ENCODE measurements around the gene CLDN7. TPM values are rescaled to one million over a fixed set of nuclear protein-coding genes. Genes with fewer than 3 reads are reported as not detected.

The CLDN7 gene
- total RNA-seq, 4 donors from 2014 or later: 571 to 1,162 (median 940) TPM

DNA sequence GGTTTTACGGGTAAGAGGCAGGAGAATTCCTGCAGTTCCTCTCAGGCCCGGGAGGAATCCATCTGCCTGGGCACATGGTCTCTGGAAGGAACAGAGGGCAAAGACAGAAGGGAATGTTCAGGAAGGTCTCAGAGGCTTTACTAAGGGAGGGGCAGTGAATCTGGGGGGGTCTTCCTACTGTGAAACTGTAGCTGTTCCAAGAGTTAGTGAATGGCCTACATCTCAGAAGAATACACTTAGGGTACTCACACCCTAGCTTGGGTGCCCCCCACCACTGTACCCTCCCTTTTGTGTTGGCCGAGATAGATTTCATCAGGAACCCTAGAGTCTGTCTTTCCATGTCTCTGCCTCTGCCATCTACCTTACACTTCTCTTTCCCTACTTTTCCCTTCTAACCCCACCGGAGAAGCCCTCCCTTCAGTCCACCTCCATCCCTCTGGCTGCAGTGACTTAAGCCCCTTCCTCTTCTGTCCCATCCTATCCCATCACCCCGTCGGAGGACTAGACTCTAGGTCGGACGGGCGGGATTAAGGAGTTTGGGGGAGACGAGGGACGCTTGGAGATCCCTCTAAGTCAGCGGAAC, 43.0 kb downstream of the CLDN7 start:
- TF ChIP-seq POLR2A (IDR thresholded peaks at IDR 0.05) (no peak), EP300 (IDR thresholded peaks at IDR 0.05; ENCODE audit: low read depth) (no peak), POLR2AphosphoS5 (IDR thresholded peaks at IDR 0.05) (no peak)
- TF ChIP-seq, protein P1, sequence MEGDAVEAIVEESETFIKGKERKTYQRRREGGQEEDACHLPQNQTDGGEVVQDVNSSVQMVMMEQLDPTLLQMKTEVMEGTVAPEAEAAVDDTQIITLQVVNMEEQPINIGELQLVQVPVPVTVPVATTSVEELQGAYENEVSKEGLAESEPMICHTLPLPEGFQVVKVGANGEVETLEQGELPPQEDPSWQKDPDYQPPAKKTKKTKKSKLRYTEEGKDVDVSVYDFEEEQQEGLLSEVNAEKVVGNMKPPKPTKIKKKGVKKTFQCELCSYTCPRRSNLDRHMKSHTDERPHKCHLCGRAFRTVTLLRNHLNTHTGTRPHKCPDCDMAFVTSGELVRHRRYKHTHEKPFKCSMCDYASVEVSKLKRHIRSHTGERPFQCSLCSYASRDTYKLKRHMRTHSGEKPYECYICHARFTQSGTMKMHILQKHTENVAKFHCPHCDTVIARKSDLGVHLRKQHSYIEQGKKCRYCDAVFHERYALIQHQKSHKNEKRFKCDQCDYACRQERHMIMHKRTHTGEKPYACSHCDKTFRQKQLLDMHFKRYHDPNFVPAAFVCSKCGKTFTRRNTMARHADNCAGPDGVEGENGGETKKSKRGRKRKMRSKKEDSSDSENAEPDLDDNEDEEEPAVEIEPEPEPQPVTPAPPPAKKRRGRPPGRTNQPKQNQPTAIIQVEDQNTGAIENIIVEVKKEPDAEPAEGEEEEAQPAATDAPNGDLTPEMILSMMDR (IDR thresholded peaks at IDR 0.05): no peak
- no peak for DNase-seq
- intact Hi-C loops (cut with DNase I; ENCODE audit: low total_unique reads): no loop called here
- no peaks in the 10 kb centered on the region for H3K27me3 ChIP-seq
- H3K4me3 ChIP-seq: peak overlapping the region; percentile 87 to 100 (median 96)
- in situ Hi-C loops (cut with MboI; ENCODE audit: low pct_ligation_motif_present in 1 of 4, low pct_unique_long_range_greater_than_20kb in 1 of 4, low sequenced_read_pairs in 3 of 4): loop anchor here in 1 of 4 donors (10.0 kb wide), 1 partner anchor 175 kb away; the partner anchor contains the start of gene SLC16A11
- H3K9me3 ChIP-seq: no peaks in the 10 kb centered on the region
- H3K36me3 ChIP-seq: peaks cover 0 to 11% (median 3%) of the 10 kb centered on the region in 4 donors
- H3K27ac ChIP-seq: peak overlapping the region; percentile 100
- WGBS, 2 donors (ENCODE audit: low coverage in 1 of 2): 16 to 73% methylated on average over 2 to 12 of the region's 12 CpGs
- H3K4me1 ChIP-seq: peaks cover 30 to 65% (median 58%) of the 10 kb centered on the region in 4 donors

DNA sequence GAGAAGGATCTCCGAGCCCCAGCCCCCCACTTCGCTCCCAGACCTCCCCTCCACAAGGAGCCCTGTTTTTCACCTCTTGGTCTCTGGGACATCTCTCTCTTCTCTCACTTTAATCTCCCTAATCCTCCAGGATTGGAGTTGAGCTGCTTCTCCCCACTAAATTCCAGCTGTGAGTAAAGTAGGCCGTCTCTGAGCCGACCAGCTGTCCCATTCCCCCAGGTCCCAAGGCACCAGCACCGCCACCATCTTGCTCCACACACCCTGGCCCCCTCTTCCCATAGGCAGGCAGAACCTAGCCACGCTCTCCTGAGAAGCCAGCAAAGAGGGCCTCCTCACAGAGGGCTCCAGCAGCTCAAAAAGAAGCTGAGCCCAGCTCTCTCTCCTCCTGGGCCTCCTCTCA, 43.5 kb downstream of the CLDN7 start:
- H3K36me3 ChIP-seq: peaks cover 0 to 6% (median under 1%) of the 10 kb centered on the region in 4 donors
- no peaks in the 10 kb centered on the region for H3K9me3 ChIP-seq
- no peak for DNase-seq
- H3K4me3 ChIP-seq: no peak overlapping the region
- WGBS, 2 donors (ENCODE audit: low coverage in 1 of 2): 72% methylated on average over 6 of the region's 6 CpGs; no CpG with 5 or more reads in 1 of the 2 donors
- no peaks in the 10 kb centered on the region for H3K27me3 ChIP-seq
- no peak for TF ChIP-seq POLR2A (IDR thresholded peaks at IDR 0.05)
- TF ChIP-seq, protein P1 (IDR thresholded peaks at IDR 0.05): no peak
- TF ChIP-seq POLR2AphosphoS5 (IDR thresholded peaks at IDR 0.05): no peak
- TF ChIP-seq EP300 (IDR thresholded peaks at IDR 0.05; ENCODE audit: low read depth): no peak
- H3K27ac ChIP-seq: peak overlapping the region; percentile 100
- H3K4me1 ChIP-seq: peaks cover 32 to 69% (median 61%) of the 10 kb centered on the region in 4 donors
- intact Hi-C loops (cut with DNase I; ENCODE audit: low total_unique reads) (no loop called here), in situ Hi-C loops (cut with MboI; ENCODE audit: low pct_ligation_motif_present in 1 of 4, low pct_unique_long_range_greater_than_20kb in 1 of 4, low sequenced_read_pairs in 3 of 4) (loop anchor here in 1 of 4 donors (10.0 kb wide), 1 partner anchor 174 kb away; the partner anchor contains the start of gene SLC16A11)

DNA sequence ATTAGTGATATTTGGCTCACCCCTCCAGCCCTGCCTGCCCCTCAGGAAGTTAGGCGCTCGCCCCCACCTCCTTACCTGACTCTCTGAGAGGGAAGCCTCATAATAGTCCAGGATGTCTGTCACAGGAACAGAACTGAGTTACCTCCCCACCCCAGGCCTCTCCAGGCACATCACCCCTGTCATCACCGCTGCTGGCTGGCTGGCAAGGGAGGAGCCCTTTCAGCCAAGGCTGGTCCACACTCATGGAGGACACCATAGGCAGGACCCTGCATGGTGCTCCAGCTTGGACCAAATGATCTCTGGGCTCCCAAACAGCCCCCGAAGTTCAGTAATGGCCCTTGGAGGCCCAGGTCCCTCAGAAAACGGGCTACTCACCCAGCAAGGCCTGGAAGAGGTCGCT, 44.1 kb downstream of the CLDN7 start:
- H3K4me1 ChIP-seq: peaks cover 34 to 73% (median 63%) of the 10 kb centered on the region in 4 donors
- intact Hi-C loops (cut with DNase I; ENCODE audit: low total_unique reads): no loop called here
- no peaks in the 10 kb centered on the region for H3K36me3 ChIP-seq
- peak overlapping the region; percentile 79 to 100 (median 92) for H3K27ac ChIP-seq
- 77% methylated on average over 6 of the region's 6 CpGs; no CpG with 5 or more reads in 1 of the 2 donors for WGBS, 2 donors (ENCODE audit: low coverage in 1 of 2)
- DNase-seq: no peak
- in situ Hi-C loops (cut with MboI; ENCODE audit: low pct_ligation_motif_present in 1 of 4, low pct_unique_long_range_greater_than_20kb in 1 of 4, low sequenced_read_pairs in 3 of 4): loop anchor here in 1 of 4 donors (10.0 kb wide), 1 partner anchor 173 kb away; the partner anchor contains the start of gene SLC16A11
- H3K9me3 ChIP-seq: no peaks in the 10 kb centered on the region
- no peaks in the 10 kb centered on the region for H3K27me3 ChIP-seq
- peak overlapping the region in 1 of 4 donors; percentile 48 for H3K4me3 ChIP-seq
- TF ChIP-seq, protein P1 (IDR thresholded peaks at IDR 0.05): no peak
- TF ChIP-seq POLR2AphosphoS5 (IDR thresholded peaks at IDR 0.05) (no peak), POLR2A (IDR thresholded peaks at IDR 0.05) (no peak), EP300 (IDR thresholded peaks at IDR 0.05; ENCODE audit: low read depth) (no peak)

DNA sequence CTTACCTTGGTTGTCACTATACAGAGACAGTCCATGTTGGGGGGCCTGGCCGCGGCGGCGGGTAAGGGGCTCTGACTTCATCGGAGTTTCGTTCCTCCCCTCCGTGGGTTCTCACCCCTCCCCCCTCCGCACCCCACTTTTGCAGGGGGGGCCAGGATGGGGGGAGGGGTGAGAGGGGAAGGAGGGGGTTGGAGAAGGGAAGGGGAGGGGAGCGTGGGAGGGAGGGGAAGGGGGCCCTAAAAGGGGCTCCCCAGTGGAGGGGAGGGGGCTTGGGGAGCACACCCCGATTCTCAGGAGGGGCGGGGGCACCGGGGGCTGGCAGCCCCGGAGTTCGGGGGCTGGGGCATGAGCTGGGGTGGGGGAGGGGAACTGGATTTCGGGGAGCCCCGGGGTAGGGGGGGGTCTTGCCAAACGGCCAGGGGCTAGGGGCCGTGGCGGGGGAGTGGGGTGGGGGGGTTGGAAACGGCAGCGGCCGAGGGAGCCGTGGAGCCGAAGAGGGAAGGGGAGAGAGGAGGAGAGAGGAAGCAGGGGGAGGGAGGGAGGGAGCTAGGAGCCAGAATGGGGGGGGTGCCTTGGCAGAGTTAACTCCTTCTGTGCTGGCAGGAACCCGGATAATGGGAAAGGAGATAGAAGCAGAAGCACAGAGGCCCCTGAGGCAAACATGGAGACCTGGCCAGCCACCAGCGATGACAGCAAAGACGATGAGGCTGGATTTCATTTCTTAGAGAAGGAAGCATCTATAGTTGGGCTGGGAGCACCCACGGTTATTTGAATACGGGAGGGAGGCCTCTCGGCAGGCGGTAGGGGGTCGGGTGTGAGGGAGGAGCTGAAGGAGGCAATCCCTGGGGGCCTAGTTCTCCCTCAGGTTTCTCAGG, 44.9 kb downstream of the CLDN7 start:
- Histone ChIP-seq H3K4me1 (peaks cover 34 to 73% (median 63%) of the 10 kb centered on the region in 4 donors), H3K4me3 (peak overlapping the region; percentile 34 to 48 (median 36)), H3K9me3 (no peaks in the 10 kb centered on the region), H3K27me3 (no peaks in the 10 kb centered on the region), H3K36me3 (no peaks in the 10 kb centered on the region), H3K27ac (peak overlapping the region; percentile 79 to 100 (median 92))
- intact Hi-C loops (cut with DNase I; ENCODE audit: low total_unique reads): no loop called here
- in situ Hi-C loops (cut with MboI; ENCODE audit: low pct_ligation_motif_present in 1 of 4, low pct_unique_long_range_greater_than_20kb in 1 of 4, low sequenced_read_pairs in 3 of 4): loop anchor here in 1 of 4 donors (10.0 kb wide), 1 partner anchor 173 kb away; the partner anchor contains the start of gene SLC16A11
- DNase-seq: peak; percentile 63
- 2 to 5% methylated on average over 8 to 25 of the region's 32 CpGs for WGBS, 2 donors (ENCODE audit: low coverage in 1 of 2)
- TF ChIP-seq POLR2AphosphoS5 (IDR thresholded peaks at IDR 0.05): no peak
- TF ChIP-seq EP300 (IDR thresholded peaks at IDR 0.05; ENCODE audit: low read depth): no peak
- TF ChIP-seq, protein P1 (IDR thresholded peaks at IDR 0.05): no peak
- TF ChIP-seq POLR2A (IDR thresholded peaks at IDR 0.05): no peak
